Measurements from ENCODE around the gene SIRT5. TPM values are rescaled to one million over a fixed set of nuclear protein-coding genes. Genes with fewer than 3 reads are reported as not detected.

The SIRT5 gene
- total RNA-seq, 4 donors from 2014 or later, result 16.2 to 27.9 (median 18.0) TPM

GRCh38 chr6:13550656-13551055, 23.7 kb upstream of the SIRT5 start:
- no peaks in the 10 kb centered on the region for H3K36me3 ChIP-seq
- no peaks in the 10 kb centered on the region for H3K9me3 ChIP-seq
- intact Hi-C loops (cut with DNase I; ENCODE audit: low total_unique reads), result no loop called here
- DNase-seq, result no peak
- H3K27me3 ChIP-seq, result no peaks in the 10 kb centered on the region
- TF ChIP-seq CTCF (IDR thresholded peaks at IDR 0.05) (no peak), POLR2A (IDR thresholded peaks at IDR 0.05) (no peak)
- H3K27ac ChIP-seq, result no peak overlapping the region
- no peak overlapping the region for H3K4me3 ChIP-seq
- no peaks in the 10 kb centered on the region for H3K4me1 ChIP-seq

- DNase-seq, result no peak
- TF ChIP-seq POLR2A (IDR thresholded peaks at IDR 0.05) (no peak), CTCF (IDR thresholded peaks at IDR 0.05) (no peak)
- Histone ChIP-seq H3K4me3 (no peak overlapping the region), H3K27me3 (no peaks in the 10 kb centered on the region), H3K9me3 (no peaks in the 10 kb centered on the region), H3K4me1 (no peaks in the 10 kb centered on the region), H3K36me3 (no peaks in the 10 kb centered on the region), H3K27ac (peak overlapping the region in 1 of 2 donors; percentile 5)
- intact Hi-C loops (cut with DNase I; ENCODE audit: low total_unique reads), result no loop called here
Measured at GRCh38 chr6:13553646-13554045, 20.8 kb upstream of the SIRT5 start.

GRCh38 chr6:13554929-13555333, 19.5 kb upstream of the SIRT5 start:
- Histone ChIP-seq H3K27me3 (no peaks in the 10 kb centered on the region), H3K36me3 (no peaks in the 10 kb centered on the region), H3K4me3 (no peak overlapping the region), H3K9me3 (no peaks in the 10 kb centered on the region), H3K4me1 (no peaks in the 10 kb centered on the region), H3K27ac (peak overlapping the region in 1 of 2 donors; percentile 5)
- peak in 1 of 2 donors; percentile 62 for DNase-seq
- TF ChIP-seq POLR2A (IDR thresholded peaks at IDR 0.05) (peak in 1 of 2 donors; percentile 33), CTCF (IDR thresholded peaks at IDR 0.05) (no peak)
- intact Hi-C loops (cut with DNase I; ENCODE audit: low total_unique reads), result no loop called here

- Histone ChIP-seq H3K4me3 (no peak overlapping the region), H3K36me3 (no peaks in the 10 kb centered on the region), H3K4me1 (no peaks in the 10 kb centered on the region), H3K27ac (no peak overlapping the region), H3K27me3 (no peaks in the 10 kb centered on the region), H3K9me3 (no peaks in the 10 kb centered on the region)
- TF ChIP-seq CTCF (IDR thresholded peaks at IDR 0.05), result no peak
- intact Hi-C loops (cut with DNase I; ENCODE audit: low total_unique reads), result no loop called here
- DNase-seq, result no peak
Measured at GRCh38 chr6:13557841-13558240, 16.6 kb upstream of the SIRT5 start.

- peak overlapping the region in 1 of 2 donors; percentile 48 for H3K27ac ChIP-seq
Measured at GRCh38 chr6:13558718-13559117, 15.7 kb upstream of the SIRT5 start.

More at GRCh38 chr6:13558718-13559117, 15.7 kb upstream of the SIRT5 start:
- H3K4me3 ChIP-seq, result no peak overlapping the region
- H3K27me3 ChIP-seq, result no peaks in the 10 kb centered on the region
- DNase-seq, result no peak
- H3K4me1 ChIP-seq, result no peaks in the 10 kb centered on the region
- no peaks in the 10 kb centered on the region for H3K9me3 ChIP-seq
- intact Hi-C loops (cut with DNase I; ENCODE audit: low total_unique reads), result no loop called here
- no peak for TF ChIP-seq POLR2A (IDR thresholded peaks at IDR 0.05)
- no peak for TF ChIP-seq CTCF (IDR thresholded peaks at IDR 0.05)
- H3K36me3 ChIP-seq, result no peaks in the 10 kb centered on the region

All from uterus (tissue), 4 donors.